ENCODE measurements around the gene LY86. TPM values are rescaled to one million over a fixed set of nuclear protein-coding genes. Genes with fewer than 3 reads are reported as not detected.

The LY86 gene
- total RNA-seq, 1 experiment from 2014 or later: not detected

GRCh38 chr6:6565069-6565468 lies 23.5 kb upstream of the LY86 start:
- ATAC-seq: no peak

More at GRCh38 chr6:6565069-6565468, 23.5 kb upstream of the LY86 start:
- DNase-seq (ENCODE audit: low spot score): no peak
- H3K36me3 Mint-ChIP-seq: peaks cover 12% of the 10 kb centered on the region
- H3K27ac Mint-ChIP-seq: no peak overlapping the region
- ChIA-PET POLR2A (no interaction called here), CTCF (no interaction called here)
- H3K27me3 Mint-ChIP-seq (ENCODE audit: low read depth): 0 out of 2 replicates have a peak, but pooled peaks cover 4% of the 10 kb centered on the region
- TF ChIP-seq KAT7 (CRISPR knock-in tag; IDR thresholded peaks at IDR 0.05; ENCODE audit: borderline replicate concordance): no peak
- TF ChIP-seq FOXP4 (CRISPR knock-in tag; IDR thresholded peaks at IDR 0.05): no peak
- TF ChIP-seq, protein P1, sequence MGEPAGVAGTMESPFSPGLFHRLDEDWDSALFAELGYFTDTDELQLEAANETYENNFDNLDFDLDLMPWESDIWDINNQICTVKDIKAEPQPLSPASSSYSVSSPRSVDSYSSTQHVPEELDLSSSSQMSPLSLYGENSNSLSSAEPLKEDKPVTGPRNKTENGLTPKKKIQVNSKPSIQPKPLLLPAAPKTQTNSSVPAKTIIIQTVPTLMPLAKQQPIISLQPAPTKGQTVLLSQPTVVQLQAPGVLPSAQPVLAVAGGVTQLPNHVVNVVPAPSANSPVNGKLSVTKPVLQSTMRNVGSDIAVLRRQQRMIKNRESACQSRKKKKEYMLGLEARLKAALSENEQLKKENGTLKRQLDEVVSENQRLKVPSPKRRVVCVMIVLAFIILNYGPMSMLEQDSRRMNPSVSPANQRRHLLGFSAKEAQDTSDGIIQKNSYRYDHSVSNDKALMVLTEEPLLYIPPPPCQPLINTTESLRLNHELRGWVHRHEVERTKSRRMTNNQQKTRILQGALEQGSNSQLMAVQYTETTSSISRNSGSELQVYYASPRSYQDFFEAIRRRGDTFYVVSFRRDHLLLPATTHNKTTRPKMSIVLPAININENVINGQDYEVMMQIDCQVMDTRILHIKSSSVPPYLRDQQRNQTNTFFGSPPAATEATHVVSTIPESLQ (CRISPR knock-in tag; IDR thresholded peaks at IDR 0.05): no peak
- no peak for TF ChIP-seq ERG (CRISPR knock-in tag; IDR thresholded peaks at IDR 0.05)
- TF ChIP-seq NR2C2 (CRISPR knock-in tag; IDR thresholded peaks at IDR 0.05): no peak
- no peak for TF ChIP-seq ZSCAN18 (CRISPR knock-in tag; IDR thresholded peaks at IDR 0.05)
- no peak for TF ChIP-seq ZNF423 (CRISPR knock-in tag; IDR thresholded peaks at IDR 0.05)
- TF ChIP-seq TCF7 (CRISPR knock-in tag; IDR thresholded peaks at IDR 0.05; ENCODE audit: low read depth): no peak
- no peak for TF ChIP-seq ELF4 (CRISPR knock-in tag; IDR thresholded peaks at IDR 0.05; ENCODE audit: low read depth)
- TF ChIP-seq ETV6 (CRISPR knock-in tag; IDR thresholded peaks at IDR 0.05): no peak
- TF ChIP-seq NFE2L1 (CRISPR knock-in tag; IDR thresholded peaks at IDR 0.05): no peak
- TF ChIP-seq ZNF219 (CRISPR knock-in tag; IDR thresholded peaks at IDR 0.05; ENCODE audit: borderline replicate concordance): no peak
- TF ChIP-seq FOXP1 (CRISPR knock-in tag; IDR thresholded peaks at IDR 0.05; ENCODE audit: borderline replicate concordance): no peak
- TF ChIP-seq ZNF232 (CRISPR knock-in tag; IDR thresholded peaks at IDR 0.05): no peak
- no peak for TF ChIP-seq NR3C1 (CRISPR knock-in tag; conservative IDR thresholded peaks at IDR 0.05; ENCODE audit: low read depth)
- TF ChIP-seq TP53 (CRISPR knock-in tag; IDR thresholded peaks at IDR 0.05): no peak
- TF ChIP-seq, protein P2, sequence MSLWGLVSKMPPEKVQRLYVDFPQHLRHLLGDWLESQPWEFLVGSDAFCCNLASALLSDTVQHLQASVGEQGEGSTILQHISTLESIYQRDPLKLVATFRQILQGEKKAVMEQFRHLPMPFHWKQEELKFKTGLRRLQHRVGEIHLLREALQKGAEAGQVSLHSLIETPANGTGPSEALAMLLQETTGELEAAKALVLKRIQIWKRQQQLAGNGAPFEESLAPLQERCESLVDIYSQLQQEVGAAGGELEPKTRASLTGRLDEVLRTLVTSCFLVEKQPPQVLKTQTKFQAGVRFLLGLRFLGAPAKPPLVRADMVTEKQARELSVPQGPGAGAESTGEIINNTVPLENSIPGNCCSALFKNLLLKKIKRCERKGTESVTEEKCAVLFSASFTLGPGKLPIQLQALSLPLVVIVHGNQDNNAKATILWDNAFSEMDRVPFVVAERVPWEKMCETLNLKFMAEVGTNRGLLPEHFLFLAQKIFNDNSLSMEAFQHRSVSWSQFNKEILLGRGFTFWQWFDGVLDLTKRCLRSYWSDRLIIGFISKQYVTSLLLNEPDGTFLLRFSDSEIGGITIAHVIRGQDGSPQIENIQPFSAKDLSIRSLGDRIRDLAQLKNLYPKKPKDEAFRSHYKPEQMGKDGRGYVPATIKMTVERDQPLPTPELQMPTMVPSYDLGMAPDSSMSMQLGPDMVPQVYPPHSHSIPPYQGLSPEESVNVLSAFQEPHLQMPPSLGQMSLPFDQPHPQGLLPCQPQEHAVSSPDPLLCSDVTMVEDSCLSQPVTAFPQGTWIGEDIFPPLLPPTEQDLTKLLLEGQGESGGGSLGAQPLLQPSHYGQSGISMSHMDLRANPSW (CRISPR knock-in tag; conservative IDR thresholded peaks at IDR 0.05; ENCODE audit: low read depth): no peak
- H3K4me1 Mint-ChIP-seq: peaks cover 8% of the 10 kb centered on the region
- no peak overlapping the region for H3K4me3 Mint-ChIP-seq
- peaks cover 28% of the 10 kb centered on the region for H3K9me3 Mint-ChIP-seq

Data from WTC11 (cell line).